GM19240 (cell line): ENCODE results near the gene TTC23.

ENCODE experiments used
- DNase-seq: peaks from one replicate; pipeline ENCODE4 v3.0.0; 2011; ENCODE audit warnings: low spot score; ENCODE audit not compliant: insufficient read length

TTC23 gene

GRCh38 chr15:99165956-99166689 lies 83.3 kb downstream of the TTC23 start:
- no peak for DNase-seq

GRCh38 chr15:99165020-99165790 lies 84.2 kb downstream of the TTC23 start:
- DNase-seq: no peak

GRCh38 chr15:99164119-99164518 lies 85.3 kb downstream of the TTC23 start:
- DNase-seq: no peak

GRCh38 chr15:99163271-99164062 lies 85.9 kb downstream of the TTC23 start:
- no peak for DNase-seq

GRCh38 chr15:99158626-99159412 lies 90.6 kb downstream of the TTC23 start:
- DNase-seq: no peak

GRCh38 chr15:99157456-99157855 lies 91.9 kb downstream of the TTC23 start:
- no peak for DNase-seq

- DNase-seq: no peak
These were observed 93.4 kb downstream of the TTC23 start for GRCh38 chr15:99155961-99156443.

- DNase-seq: no peak
These were observed 95.1 kb downstream of the TTC23 start for GRCh38 chr15:99154271-99154670.

- DNase-seq: no peak
These were observed 96.3 kb downstream of the TTC23 start for GRCh38 chr15:99153026-99153535.

GRCh38 chr15:99151156-99151555 lies 98.2 kb downstream of the TTC23 start:
- no peak for DNase-seq

- DNase-seq: no peak
These were observed 100.0 kb downstream of the TTC23 start for GRCh38 chr15:99149366-99149765.

GRCh38 chr15:99148851-99149276 lies 100.5 kb downstream of the TTC23 start:
- no peak for DNase-seq

- DNase-seq: no peak
These were observed 102.7 kb downstream of the TTC23 start for GRCh38 chr15:99146661-99147060.

- DNase-seq: no peak
These were observed 103.6 kb downstream of the TTC23 start for GRCh38 chr15:99145778-99146177.

GRCh38 chr15:99145005-99145404 lies 104.4 kb downstream of the TTC23 start:
- no peak for DNase-seq

- no peak for DNase-seq
These were observed 105.4 kb downstream of the TTC23 start for GRCh38 chr15:99143655-99144610.

GRCh38 chr15:99143242-99143641 lies 106.1 kb downstream of the TTC23 start:
- no peak for DNase-seq

- no peak for DNase-seq
These were observed 106.8 kb downstream of the TTC23 start for GRCh38 chr15:99142562-99142961.

GRCh38 chr15:99141943-99142342 lies 107.4 kb downstream of the TTC23 start:
- no peak for DNase-seq

GRCh38 chr15:99140590-99140989 lies 108.8 kb downstream of the TTC23 start:
- DNase-seq: no peak
